Measurements from ENCODE around the gene ELMO1.
"Not testable (repeated sequence)": the region's sequence is repeated elsewhere in the genome, so short reads cannot be mapped to it uniquely, and the experiment has no call there.

The ELMO1 gene

GRCh38 chr7:37149051-37149772 lies 299.5 kb downstream of the ELMO1 start:
- no peak for DNase-seq (ENCODE audit: low spot score)
- H3K36me3 Mint-ChIP-seq (ENCODE audit: low read depth): peaks cover 13% of the 10 kb centered on the region
- no peaks in the 10 kb centered on the region for H3K9me3 Mint-ChIP-seq
- no peaks in the 10 kb centered on the region for H3K4me1 Mint-ChIP-seq (ENCODE audit: low read depth)
- H3K27ac Mint-ChIP-seq: no peak overlapping the region
- H3K27me3 Mint-ChIP-seq (ENCODE audit: low read depth): no peaks in the 10 kb centered on the region
- H3K4me3 Mint-ChIP-seq: no peak overlapping the region

GRCh38 chr7:37145682-37146081 lies 303.0 kb downstream of the ELMO1 start:
- peaks cover 27% of the 10 kb centered on the region for H3K36me3 Mint-ChIP-seq (ENCODE audit: low read depth)
- H3K9me3 Mint-ChIP-seq: peaks cover 14% of the 10 kb centered on the region

GRCh38 chr7:37144423-37144822 lies 304.2 kb downstream of the ELMO1 start:
- Mint-ChIP-seq H3K36me3 (ENCODE audit: low read depth) (peaks cover 35% of the 10 kb centered on the region), H3K9me3 (peaks cover 24% of the 10 kb centered on the region), H3K27me3 (ENCODE audit: low read depth) (no peaks in the 10 kb centered on the region), H3K4me1 (ENCODE audit: low read depth) (no peaks in the 10 kb centered on the region), H3K4me3 (no peak overlapping the region), H3K27ac (no peak overlapping the region)
- no peak for DNase-seq (ENCODE audit: low spot score)

More at GRCh38 chr7:37145682-37146081, 303.0 kb downstream of the ELMO1 start:
- H3K27me3 Mint-ChIP-seq (ENCODE audit: low read depth): no peaks in the 10 kb centered on the region
- no peaks in the 10 kb centered on the region for H3K4me1 Mint-ChIP-seq (ENCODE audit: low read depth)
- H3K4me3 Mint-ChIP-seq: no peak overlapping the region
- no peak overlapping the region for H3K27ac Mint-ChIP-seq
- DNase-seq (ENCODE audit: low spot score): no peak

- peaks cover 36% of the 10 kb centered on the region for H3K9me3 Mint-ChIP-seq
- DNase-seq (ENCODE audit: low spot score): no peak
- H3K36me3 Mint-ChIP-seq (ENCODE audit: low read depth): peaks cover 50% of the 10 kb centered on the region
- H3K27ac Mint-ChIP-seq: no peak overlapping the region
- no peaks in the 10 kb centered on the region for H3K4me1 Mint-ChIP-seq (ENCODE audit: low read depth)
- H3K27me3 Mint-ChIP-seq (ENCODE audit: low read depth): no peaks in the 10 kb centered on the region
- no peak overlapping the region for H3K4me3 Mint-ChIP-seq
These were observed 305.7 kb downstream of the ELMO1 start for GRCh38 chr7:37142958-37143357.

GRCh38 chr7:37141742-37142141 lies 306.9 kb downstream of the ELMO1 start:
- Mint-ChIP-seq H3K9me3 (peaks cover 44% of the 10 kb centered on the region), H3K36me3 (ENCODE audit: low read depth) (peaks cover 52% of the 10 kb centered on the region), H3K4me3 (no peak overlapping the region), H3K27me3 (ENCODE audit: low read depth) (no peaks in the 10 kb centered on the region), H3K27ac (no peak overlapping the region), H3K4me1 (ENCODE audit: low read depth) (no peaks in the 10 kb centered on the region)
- no peak for DNase-seq (ENCODE audit: low spot score)

- Mint-ChIP-seq H3K36me3 (ENCODE audit: low read depth) (peaks cover 78% of the 10 kb centered on the region), H3K9me3 (peaks cover 16% of the 10 kb centered on the region)
- not testable (repeated sequence) for H3K4me1 Mint-ChIP-seq (ENCODE audit: low read depth); H3K4me3 Mint-ChIP-seq; DNase-seq (ENCODE audit: low spot score); H3K27me3 Mint-ChIP-seq (ENCODE audit: low read depth); H3K27ac Mint-ChIP-seq
These were observed 314.8 kb downstream of the ELMO1 start for GRCh38 chr7:37133902-37134301.

- peaks cover 80% of the 10 kb centered on the region for H3K36me3 Mint-ChIP-seq (ENCODE audit: low read depth)
- H3K27me3 Mint-ChIP-seq (ENCODE audit: low read depth): no peaks in the 10 kb centered on the region
- H3K27ac Mint-ChIP-seq: no peak overlapping the region
- H3K4me1 Mint-ChIP-seq (ENCODE audit: low read depth): peaks cover 12% of the 10 kb centered on the region
- DNase-seq (ENCODE audit: low spot score): no peak
- H3K4me3 Mint-ChIP-seq: no peak overlapping the region
- peaks cover 10% of the 10 kb centered on the region for H3K9me3 Mint-ChIP-seq
These were observed 316.8 kb downstream of the ELMO1 start for GRCh38 chr7:37131855-37132254.

GRCh38 chr7:37129035-37129425 lies 319.6 kb downstream of the ELMO1 start:
- Mint-ChIP-seq H3K27ac (no peak overlapping the region), H3K27me3 (ENCODE audit: low read depth) (no peaks in the 10 kb centered on the region), H3K9me3 (peaks cover 17% of the 10 kb centered on the region), H3K36me3 (ENCODE audit: low read depth) (peaks cover 81% of the 10 kb centered on the region), H3K4me3 (no peak overlapping the region), H3K4me1 (ENCODE audit: low read depth) (peaks cover 12% of the 10 kb centered on the region)
- no peak for DNase-seq (ENCODE audit: low spot score)

- Mint-ChIP-seq H3K9me3 (peaks cover 17% of the 10 kb centered on the region), H3K27ac (no peak overlapping the region), H3K27me3 (ENCODE audit: low read depth) (no peaks in the 10 kb centered on the region), H3K4me1 (ENCODE audit: low read depth) (peaks cover 12% of the 10 kb centered on the region), H3K36me3 (ENCODE audit: low read depth) (peaks cover 75% of the 10 kb centered on the region), H3K4me3 (no peak overlapping the region)
- DNase-seq (ENCODE audit: low spot score): no peak
These were observed 320.2 kb downstream of the ELMO1 start for GRCh38 chr7:37128327-37129034.

GRCh38 chr7:37119296-37119860 lies 329.3 kb downstream of the ELMO1 start:
- no peak overlapping the region for H3K27ac Mint-ChIP-seq
- peaks cover 13% of the 10 kb centered on the region for H3K4me1 Mint-ChIP-seq (ENCODE audit: low read depth)
- H3K36me3 Mint-ChIP-seq (ENCODE audit: low read depth): peaks cover 12% of the 10 kb centered on the region

GRCh38 chr7:37118004-37118403 lies 330.7 kb downstream of the ELMO1 start:
- Mint-ChIP-seq H3K27me3 (ENCODE audit: low read depth) (no peaks in the 10 kb centered on the region), H3K36me3 (ENCODE audit: low read depth) (peaks cover 15% of the 10 kb centered on the region), H3K4me3 (no peak overlapping the region), H3K27ac (no peak overlapping the region), H3K9me3 (peaks cover 2% of the 10 kb centered on the region), H3K4me1 (ENCODE audit: low read depth) (peaks cover 19% of the 10 kb centered on the region)
- DNase-seq (ENCODE audit: low spot score): no peak

More at GRCh38 chr7:37119296-37119860, 329.3 kb downstream of the ELMO1 start:
- DNase-seq (ENCODE audit: low spot score): no peak
- no peaks in the 10 kb centered on the region for H3K27me3 Mint-ChIP-seq (ENCODE audit: low read depth)
- no peak overlapping the region for H3K4me3 Mint-ChIP-seq
- H3K9me3 Mint-ChIP-seq: peaks cover 6% of the 10 kb centered on the region

- no peaks in the 10 kb centered on the region for H3K27me3 Mint-ChIP-seq (ENCODE audit: low read depth)
- H3K27ac Mint-ChIP-seq: no peak overlapping the region
- DNase-seq (ENCODE audit: low spot score): no peak
- H3K4me1 Mint-ChIP-seq (ENCODE audit: low read depth): peaks cover 18% of the 10 kb centered on the region
- H3K9me3 Mint-ChIP-seq: no peaks in the 10 kb centered on the region
- no peak overlapping the region for H3K4me3 Mint-ChIP-seq
- H3K36me3 Mint-ChIP-seq (ENCODE audit: low read depth): peaks cover 17% of the 10 kb centered on the region
These were observed 331.4 kb downstream of the ELMO1 start for GRCh38 chr7:37117292-37117691.

GRCh38 chr7:37116093-37116701 lies 332.5 kb downstream of the ELMO1 start:
- no peak overlapping the region for H3K27ac Mint-ChIP-seq
- no peak overlapping the region for H3K4me3 Mint-ChIP-seq
- no peaks in the 10 kb centered on the region for H3K27me3 Mint-ChIP-seq (ENCODE audit: low read depth)
- no peaks in the 10 kb centered on the region for H3K9me3 Mint-ChIP-seq
- peaks cover 18% of the 10 kb centered on the region for H3K36me3 Mint-ChIP-seq (ENCODE audit: low read depth)
- H3K4me1 Mint-ChIP-seq (ENCODE audit: low read depth): peaks cover 22% of the 10 kb centered on the region
- DNase-seq (ENCODE audit: low spot score): no peak
